ENCODE results near the gene EMC7. TPM values are rescaled to one million over a fixed set of nuclear protein-coding genes. Genes with fewer than 3 reads are reported as not detected.
A peak's percentile ranks its signal among the peaks of the same experiment; 100 is the strongest.

Gene EMC7
- total and polyA plus RNA-seq, 2 of the 13 experiments (the other 11 are each of a cell fraction or from before 2014, with no cell fraction given), result 46.8 to 113 TPM

- FAIRE-seq (no peak), ATAC-seq (no peak), DNase-seq (ENCODE audit: low spot score) (no peak)
- Histone ChIP-seq H4K20me1 (ENCODE audit: insufficient read depth, low read length) (no peaks in the 10 kb centered on the region), H3K9ac (ENCODE audit: insufficient read depth, low read depth, low read length) (no peak overlapping the region), H3K36me3 (replicated peaks in 1 of 2; ENCODE audit: control insufficient read depth in 1 of 2, insufficient read depth in 2 of 2, low read length in 2 of 2) (no peaks in the 10 kb centered on the region), H3K4me1 (ENCODE audit: insufficient read depth, low read length) (no peaks in the 10 kb centered on the region), H3K27ac (ENCODE audit: extremely low read length, insufficient read depth, low read length) (no peak overlapping the region), H3K9me3 (ENCODE audit: low read length) (no peaks in the 10 kb centered on the region), H3K4me2 (ENCODE audit: low read depth, low read length) (no peak overlapping the region), H2AFZ (ENCODE audit: low read length) (no peak overlapping the region), H3K79me2 (ENCODE audit: insufficient read depth, low read length) (no peaks in the 10 kb centered on the region), H3K4me3 (replicated peaks in 1 of 3; ENCODE audit: insufficient read depth in 1 of 3, low read depth in 2 of 3, low read length in 3 of 3) (no peak overlapping the region), H3K27me3 (ENCODE audit: control insufficient read depth in 1 of 2, insufficient read depth in 2 of 2, low read length in 2 of 2) (no peaks in the 10 kb centered on the region)
- BruUV-seq (replicated peaks), result no TSS peak
- in situ Hi-C loops (cut with HindIII; ENCODE audit: extremely low pct_ligation_motif_present, low pct_unique_long_range_greater_than_20kb), result no loop called here
- intact Hi-C loops (cut with micrococcal nuclease; ENCODE audit: unreplicated experiment), result no loop called here
- ChIA-PET CTCF (ENCODE audit: low intra/inter-chr PET ratio, low total read pairs) (no interaction called here), POLR2A (no interaction called here)
- WGBS (ENCODE audit: low lambda C conversion rate), result 58% methylated on average over 3 of the region's 3 CpGs
- TF ChIP-seq ZNF431 (CRISPR knock-in tag; IDR thresholded peaks at IDR 0.05; ENCODE audit: borderline replicate concordance, low read depth) (no peak), NONO (IDR thresholded peaks at IDR 0.05) (no peak), NONO (CRISPR knock-in tag; conservative IDR thresholded peaks at IDR 0.05) (no peak), MAFK (conservative IDR thresholded peaks at IDR 0.05 in 1 of 2, IDR thresholded peaks at IDR 0.05 in 1 of 2; ENCODE audit: low read length in 2 of 2) (peak in 1 of 2 experiments; percentile 40; a peak in 1 of 4 replicates), BRCA1 (CRISPR knock-in tag; IDR thresholded peaks at IDR 0.05) (no peak), ATF7 (IDR thresholded peaks at IDR 0.05) (no peak), ATF7 (CRISPR knock-in tag; IDR thresholded peaks at IDR 0.05) (no peak), SMC3 (IDR thresholded peaks at IDR 0.05; ENCODE audit: low read length) (no peak)
Observed at GRCh38 chr15:34078900-34079299, 22.8 kb downstream of the EMC7 start.

- H3K27ac ChIP-seq (ENCODE audit: extremely low read length, insufficient read depth, low read length), result no peak overlapping the region
- no peaks in the 10 kb centered on the region for H3K79me2 ChIP-seq (ENCODE audit: insufficient read depth, low read length)
- no peaks in the 10 kb centered on the region for H3K27me3 ChIP-seq (ENCODE audit: control insufficient read depth in 1 of 2, insufficient read depth in 2 of 2, low read length in 2 of 2)
- BruUV-seq (replicated peaks), result no TSS peak
- H3K4me2 ChIP-seq (ENCODE audit: low read depth, low read length), result no peak overlapping the region
- H2AFZ ChIP-seq (ENCODE audit: low read length), result no peak overlapping the region
- 71% methylated on average over 4 of the region's 4 CpGs for WGBS (ENCODE audit: low lambda C conversion rate)
- no peaks in the 10 kb centered on the region for H3K9me3 ChIP-seq (ENCODE audit: low read length)
- no peak overlapping the region for H3K4me3 ChIP-seq (replicated peaks in 1 of 3; ENCODE audit: insufficient read depth in 1 of 3, low read depth in 2 of 3, low read length in 3 of 3)
- ChIA-PET POLR2A (no interaction called here), CTCF (ENCODE audit: low intra/inter-chr PET ratio, low total read pairs) (no interaction called here)
- in situ Hi-C loops (cut with HindIII; ENCODE audit: extremely low pct_ligation_motif_present, low pct_unique_long_range_greater_than_20kb) (no loop called here), intact Hi-C loops (cut with micrococcal nuclease; ENCODE audit: unreplicated experiment) (no loop called here)
- no peaks in the 10 kb centered on the region for H3K36me3 ChIP-seq (replicated peaks in 1 of 2; ENCODE audit: control insufficient read depth in 1 of 2, insufficient read depth in 2 of 2, low read length in 2 of 2)
- DNase-seq (ENCODE audit: low spot score), result no peak
- ATAC-seq, result no peak
- H3K9ac ChIP-seq (ENCODE audit: insufficient read depth, low read depth, low read length), result no peak overlapping the region
- no peaks in the 10 kb centered on the region for H4K20me1 ChIP-seq (ENCODE audit: insufficient read depth, low read length)
- FAIRE-seq, result no peak
- no peaks in the 10 kb centered on the region for H3K4me1 ChIP-seq (ENCODE audit: insufficient read depth, low read length)
- no peak for TF ChIP-seq NCOA5 (CRISPR knock-in tag; IDR thresholded peaks at IDR 0.05)
- no peak for TF ChIP-seq RFX5 (IDR thresholded peaks at IDR 0.05; ENCODE audit: low read depth, low read length)
- no peak for TF ChIP-seq SMAD3 (CRISPR knock-in tag; IDR thresholded peaks at IDR 0.05)
- TF ChIP-seq PHF21A (CRISPR knock-in tag; IDR thresholded peaks at IDR 0.05), result no peak
- TF ChIP-seq RFXANK (CRISPR knock-in tag; IDR thresholded peaks at IDR 0.05), result no peak
- no peak for TF ChIP-seq HOXA7 (CRISPR knock-in tag; IDR thresholded peaks at IDR 0.05)
- TF ChIP-seq LBX2 (CRISPR knock-in tag; IDR thresholded peaks at IDR 0.05; ENCODE audit: borderline replicate concordance), result no peak
- no peak for TF ChIP-seq ZNF546 (CRISPR knock-in tag; conservative IDR thresholded peaks at IDR 0.05)
- TF ChIP-seq SP2 (CRISPR knock-in tag; IDR thresholded peaks at IDR 0.05), result no peak
- TF ChIP-seq MBNL3 (CRISPR knock-in tag; conservative IDR thresholded peaks at IDR 0.05), result no peak
- TF ChIP-seq CENPBD1 (CRISPR knock-in tag; IDR thresholded peaks at IDR 0.05; ENCODE audit: borderline replicate concordance, low read depth), result no peak
- TF ChIP-seq ZNF3 (CRISPR knock-in tag; IDR thresholded peaks at IDR 0.05), result no peak
- no peak for TF ChIP-seq ZNF24 (IDR thresholded peaks at IDR 0.05)
- no peak for TF ChIP-seq CREB3 (CRISPR knock-in tag; IDR thresholded peaks at IDR 0.05)
- no peak for TF ChIP-seq CEBPB (IDR thresholded peaks at IDR 0.05; ENCODE audit: borderline replicate concordance, low read depth, low read length)
Observed at GRCh38 chr15:34076785-34077184, 24.9 kb downstream of the EMC7 start.

Measured in HepG2 (cell line).